NCI-H1436 (cell line): ENCODE data around the gene FHAD1.
"Not testable (repeated sequence)": the region's sequence is repeated elsewhere in the genome, so short reads cannot be mapped to it uniquely, and the experiment has no call there.

Experiments
- DNase-seq: peaks from one replicate; lab custom pipeline; 2025; lab: John Stamatoyannopoulos, UW

FHAD1 gene

GRCh38 chr1:15370781-15371520 is 123.9 kb downstream of the FHAD1 start:
- DNase-seq = no peak

- DNase-seq = no peak
Observed at GRCh38 chr1:15371610-15372545, 124.9 kb downstream of the FHAD1 start.

- no peak for DNase-seq
Observed at GRCh38 chr1:15378729-15379128, 131.7 kb downstream of the FHAD1 start.

- not testable (repeated sequence) for DNase-seq
Observed at GRCh38 chr1:15379151-15379550, 132.1 kb downstream of the FHAD1 start.

GRCh38 chr1:15380601-15381508 is 133.8 kb downstream of the FHAD1 start:
- no peak for DNase-seq

DNA sequence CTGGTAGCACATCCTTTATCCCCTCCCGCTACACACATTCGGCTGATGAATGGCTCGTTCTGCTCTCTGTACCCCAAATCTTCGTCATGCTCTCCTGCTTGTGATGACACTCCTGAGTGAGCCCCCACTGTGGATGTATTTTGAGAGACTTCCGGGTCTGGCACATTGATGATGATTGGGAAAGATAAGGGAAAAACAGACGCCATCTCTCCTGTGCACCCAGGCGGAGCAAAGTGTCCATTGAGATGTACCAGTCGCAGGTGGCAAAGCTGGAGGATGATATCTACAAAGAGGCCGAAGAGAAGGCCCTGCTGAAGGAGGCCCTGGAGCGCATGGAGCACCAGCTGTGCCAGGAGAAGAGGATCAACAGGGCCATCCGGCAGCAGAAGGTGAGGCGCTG is 134.8 kb downstream of the FHAD1 start:
- DNase-seq = no peak

DNA sequence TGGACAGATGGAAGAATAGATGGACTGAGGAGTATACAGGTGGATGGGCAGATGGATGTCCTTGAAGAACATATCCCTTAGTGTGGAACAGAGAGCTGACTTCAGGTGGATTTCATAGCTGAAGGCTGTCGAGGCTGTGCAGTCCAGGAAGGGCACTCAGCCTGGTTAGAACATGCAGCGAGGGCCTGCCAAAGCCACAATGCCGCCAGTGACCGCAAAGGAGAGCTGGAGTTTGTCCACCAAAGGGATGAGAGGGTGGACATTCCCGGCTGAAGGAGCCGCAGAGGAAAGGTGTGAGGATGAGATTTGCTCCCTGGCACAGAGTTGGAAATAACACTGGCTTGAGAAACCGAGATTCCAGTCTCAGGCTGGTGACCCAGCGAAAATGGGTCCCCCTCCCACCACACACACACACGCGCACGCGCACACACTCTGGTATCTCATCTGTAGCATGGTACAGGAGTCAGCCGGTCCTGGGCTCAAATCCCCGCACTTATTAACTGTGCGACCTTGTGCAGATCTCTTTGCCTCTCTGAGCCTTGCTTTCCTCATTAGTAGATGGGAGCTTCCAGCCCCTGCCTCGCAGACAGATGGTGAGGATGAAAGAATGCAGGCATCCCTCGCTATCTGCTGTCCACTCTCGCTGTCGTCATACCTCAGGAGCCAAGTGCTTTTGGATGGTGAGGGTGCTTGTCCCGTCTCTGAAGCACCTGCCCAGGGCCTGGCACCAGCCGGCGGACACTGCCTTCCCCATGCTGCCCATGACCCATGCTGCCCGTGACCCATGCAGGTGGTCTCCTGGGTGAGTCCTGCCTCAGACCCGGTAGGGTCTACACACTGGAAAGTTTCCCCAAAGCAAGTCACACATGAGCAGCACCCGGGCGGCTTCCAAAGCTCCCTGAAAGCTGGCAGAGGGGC is 135.8 kb downstream of the FHAD1 start:
- no peak for DNase-seq

GRCh38 chr1:15383810-15384209 is 136.8 kb downstream of the FHAD1 start:
- no peak for DNase-seq

DNA sequence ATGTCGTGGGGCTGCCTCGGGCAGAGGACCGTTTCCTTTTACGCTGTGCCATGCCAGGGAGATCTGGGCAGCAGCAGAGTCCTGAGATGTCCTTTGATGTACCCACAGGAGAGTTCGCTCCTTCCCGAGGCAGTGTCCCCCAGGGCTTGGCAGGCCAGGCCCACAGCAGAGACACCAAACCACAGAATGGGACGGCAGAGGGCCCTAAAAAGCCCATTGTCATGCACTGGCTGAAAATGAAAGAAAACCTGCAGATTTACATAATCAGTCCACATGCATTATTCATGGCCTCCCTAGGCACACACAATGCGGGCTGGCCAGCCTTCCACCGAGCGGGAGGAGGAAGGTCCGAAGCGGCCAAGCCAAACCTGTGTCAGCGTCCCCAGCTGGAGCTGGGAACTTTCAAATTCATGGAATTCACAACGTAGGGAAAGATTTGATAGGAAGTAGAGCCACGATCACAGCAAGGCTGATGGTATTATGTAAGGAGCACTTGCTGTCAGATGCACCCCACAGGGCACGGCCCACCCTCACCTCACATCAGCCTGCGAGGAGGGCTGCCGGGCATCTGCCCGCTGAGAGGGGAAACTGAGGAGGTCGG is 137.4 kb downstream of the FHAD1 start:
- DNase-seq = no peak

DNA sequence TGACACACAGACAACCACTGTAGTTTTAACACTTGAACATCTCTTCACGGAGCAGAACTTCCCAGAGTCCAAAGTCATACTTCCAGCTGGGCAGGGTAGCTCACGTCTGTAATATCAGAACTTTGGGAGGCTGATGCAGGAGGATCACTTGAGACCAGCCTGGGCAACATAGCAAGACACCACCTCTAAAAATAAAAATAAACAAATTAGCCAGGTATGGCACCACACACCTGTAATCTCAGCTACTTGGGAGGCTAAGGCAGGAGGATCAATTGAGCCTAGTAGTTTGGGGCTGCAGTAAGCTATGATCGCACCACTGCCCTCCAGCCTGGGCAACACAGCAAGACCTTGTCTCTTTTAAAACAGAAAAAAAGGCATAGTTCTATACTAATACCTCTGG is 138.4 kb downstream of the FHAD1 start:
- no peak for DNase-seq

- no peak for DNase-seq
Observed at GRCh38 chr1:15386164-15386749, 139.2 kb downstream of the FHAD1 start.

- no peak for DNase-seq
Observed at GRCh38 chr1:15388201-15388880, 141.3 kb downstream of the FHAD1 start.

DNA sequence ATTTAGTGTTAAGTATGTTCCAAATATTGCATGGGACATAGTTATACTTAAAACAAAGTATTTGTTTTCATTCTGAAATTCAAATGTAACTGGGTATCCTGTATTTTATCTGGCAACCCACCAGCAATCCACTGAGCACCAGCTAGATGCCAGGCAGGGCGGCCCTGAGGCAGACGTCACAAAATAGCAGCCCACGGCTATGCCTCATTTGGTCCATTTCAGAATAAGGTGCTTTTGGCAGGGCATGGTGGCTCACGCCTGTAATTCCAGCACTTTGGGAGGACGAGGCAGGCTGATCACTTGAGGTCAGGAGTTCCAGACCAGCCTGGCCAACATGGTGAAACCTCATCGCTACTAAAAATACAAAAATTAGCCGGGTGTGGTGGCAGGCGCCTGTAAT is 142.8 kb downstream of the FHAD1 start:
- DNase-seq = not testable (repeated sequence)

DNA sequence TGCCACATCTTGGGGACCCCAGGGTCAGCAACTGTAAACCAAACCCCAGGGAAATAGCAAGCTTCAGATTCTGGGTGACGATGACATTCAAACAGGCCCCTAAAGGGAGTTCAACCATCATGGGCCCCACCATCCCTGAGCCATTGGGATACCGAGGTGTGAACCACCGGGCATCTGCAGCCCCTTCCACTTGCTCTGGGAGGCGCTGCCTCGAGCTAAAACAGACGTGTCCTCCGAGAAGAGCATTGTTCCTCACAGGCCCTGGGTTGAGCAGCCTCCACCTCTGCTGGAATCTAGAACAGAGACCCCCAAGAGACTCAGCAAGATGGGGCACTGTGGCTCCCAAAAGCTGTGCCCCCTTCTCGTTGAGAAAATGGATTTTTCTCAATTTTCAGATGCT is 143.6 kb downstream of the FHAD1 start:
- DNase-seq = no peak

DNA sequence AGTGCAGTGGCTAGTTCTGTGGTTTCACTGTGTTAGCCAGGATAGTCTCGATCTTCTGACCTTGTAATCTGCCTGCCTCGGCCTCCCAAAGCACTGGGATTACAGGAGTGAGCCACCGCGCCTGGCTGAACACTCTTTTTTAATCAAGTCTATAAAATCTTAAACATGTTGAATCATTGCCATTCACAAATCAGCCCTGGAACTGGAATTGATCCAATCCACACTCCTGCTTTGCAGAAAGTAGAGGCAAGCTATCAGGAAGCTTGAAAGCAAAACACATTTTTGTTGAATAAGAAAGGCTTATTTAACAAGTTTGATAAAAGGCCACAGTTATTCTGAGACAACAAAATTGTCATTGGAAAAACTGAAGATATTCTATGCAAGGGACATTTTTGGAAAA is 144.3 kb downstream of the FHAD1 start:
- DNase-seq = no peak

GRCh38 chr1:15393475-15394257 is 146.6 kb downstream of the FHAD1 start:
- no peak for DNase-seq

DNA sequence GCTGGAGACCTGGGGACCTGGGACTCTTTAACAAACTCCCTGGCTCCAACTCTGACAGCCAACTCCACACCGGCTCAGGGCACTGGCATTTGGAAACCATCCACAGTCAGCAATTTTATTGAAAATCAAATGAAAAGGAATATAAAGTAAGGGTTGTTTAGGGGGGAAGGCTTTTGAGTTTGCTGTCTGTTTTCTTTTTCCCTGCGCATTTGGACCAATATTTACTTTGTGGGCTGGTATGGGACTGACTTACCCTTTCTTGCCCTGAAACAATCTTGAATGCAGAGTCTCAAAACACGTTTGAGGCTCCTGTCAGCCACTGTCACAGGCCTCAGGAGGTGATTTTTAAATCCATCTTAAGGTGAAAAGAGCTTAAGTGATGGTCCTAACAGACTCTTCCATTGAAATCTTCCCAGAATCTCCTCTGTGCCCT is 147.3 kb downstream of the FHAD1 start:
- DNase-seq = no peak

- no peak for DNase-seq
Observed at GRCh38 chr1:15397236-15397635, 150.2 kb downstream of the FHAD1 start.

GRCh38 chr1:15399710-15400109 is 152.7 kb downstream of the FHAD1 start:
- no peak for DNase-seq
